NCI-H187 treated with DMSO at 0.1 percent for 48 hours (cell line): ENCODE measurements around the gene RASA3.

Experiments used
- DNase-seq: peaks from one replicate; lab custom pipeline; 2025; lab: John Stamatoyannopoulos, UW

Gene RASA3

GRCh38 chr13:113931841-113932459 lies 200.5 kb downstream of the RASA3 start:
- DNase-seq: no peak

DNA sequence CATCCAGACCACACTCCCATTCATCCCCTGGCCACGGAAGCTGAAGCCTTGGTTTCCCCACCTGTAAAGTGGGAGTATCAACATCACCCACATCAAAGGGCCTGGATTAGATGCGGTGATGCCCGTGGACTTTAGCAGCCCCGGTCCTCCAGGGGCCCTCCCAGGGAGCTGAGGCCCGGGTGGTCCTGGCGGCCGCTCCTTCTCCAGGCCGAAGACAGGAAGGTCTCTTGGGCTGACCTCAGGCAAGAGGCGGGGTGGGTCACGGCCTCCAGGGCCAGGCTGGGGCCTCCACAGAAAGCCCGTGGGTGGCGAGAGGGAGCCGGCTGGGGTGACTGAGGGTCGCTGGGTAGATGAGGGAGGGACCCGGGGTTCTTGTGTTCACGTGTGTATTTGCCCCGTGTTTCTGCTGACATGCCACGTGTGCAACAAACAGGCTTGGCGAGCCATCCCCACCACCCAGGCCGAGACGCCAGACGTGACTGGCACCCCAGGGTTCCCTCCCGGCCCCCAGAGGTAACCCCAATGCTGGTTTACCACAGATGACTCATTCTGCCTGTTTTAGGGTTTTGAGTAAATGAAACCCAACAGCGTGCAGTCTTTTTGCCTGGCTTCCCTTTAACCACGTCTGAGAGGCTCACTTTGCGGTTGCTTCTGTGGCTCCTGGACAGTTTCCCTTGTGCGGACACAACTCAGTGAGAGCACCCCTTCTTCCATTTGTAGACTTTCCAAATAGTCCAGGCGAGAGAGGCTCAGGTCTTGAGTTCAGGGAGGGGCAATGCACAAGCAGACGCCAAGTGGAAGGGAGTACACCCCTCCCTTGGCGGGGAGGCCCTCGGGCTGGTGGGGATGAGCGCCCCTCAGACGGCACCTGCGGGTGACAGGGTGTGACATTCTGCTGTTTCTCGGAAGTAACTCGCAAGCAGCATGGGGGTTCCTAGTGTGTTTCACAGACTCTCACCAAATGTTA lies 201.5 kb downstream of the RASA3 start:
- no peak for DNase-seq

DNA sequence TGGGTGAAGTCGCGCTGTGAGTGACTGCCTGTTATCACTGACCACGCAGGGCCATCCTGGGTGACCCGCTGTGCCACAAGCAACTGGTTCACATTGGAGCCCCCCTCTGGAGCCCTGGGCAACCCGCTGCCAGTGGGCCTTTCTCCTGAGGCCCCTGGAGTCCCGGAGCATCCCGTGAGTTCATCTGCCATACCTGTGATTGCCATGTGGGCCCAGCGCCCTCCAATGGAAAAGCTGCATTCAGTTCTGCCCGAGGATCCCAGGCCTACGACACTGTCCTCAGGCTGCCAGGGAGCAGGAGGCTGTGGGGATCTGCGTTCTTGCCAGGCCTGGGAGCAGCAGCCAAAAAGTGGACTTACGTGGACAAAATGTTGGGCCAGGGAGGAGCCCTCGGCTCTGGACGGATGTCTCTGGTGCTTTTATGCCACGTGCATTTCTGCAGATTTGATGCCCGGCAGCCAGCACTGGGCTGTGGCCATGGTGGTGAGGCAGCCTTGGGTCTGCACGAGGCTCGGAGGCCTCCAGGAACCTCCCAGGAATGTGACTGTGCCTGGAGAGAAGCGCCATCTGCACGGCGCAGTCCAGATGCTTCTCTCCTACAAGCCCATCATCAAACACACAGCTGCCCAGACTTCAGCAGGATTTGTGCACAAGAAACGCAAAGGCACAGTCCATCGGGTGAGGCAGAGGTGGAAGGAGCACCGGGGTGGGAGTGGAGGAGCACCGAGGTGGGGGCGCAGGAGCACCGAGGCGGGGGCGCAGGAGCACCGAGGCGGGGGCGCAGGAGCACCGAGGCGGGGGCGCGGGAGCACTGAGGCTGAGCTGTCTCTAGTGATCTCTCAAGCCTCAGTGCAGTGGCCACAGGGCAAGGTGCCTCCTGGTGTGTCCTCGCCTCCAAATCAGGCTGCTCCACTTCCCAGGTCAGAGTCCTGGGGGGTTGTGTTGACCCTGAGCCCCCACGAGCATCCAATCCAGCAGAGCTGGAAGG lies 202.5 kb downstream of the RASA3 start:
- no peak for DNase-seq

GRCh38 chr13:113928685-113929627 lies 203.5 kb downstream of the RASA3 start:
- no peak for DNase-seq
